ENCODE measurements around the gene PDE2A. TPM values are rescaled to one million over a fixed set of nuclear protein-coding genes. Genes with fewer than 3 reads are reported as not detected.
A peak's percentile ranks its signal among the peaks of the same experiment; 100 is the strongest.
"Not testable (repeated sequence)": the region's sequence is repeated elsewhere in the genome, so short reads cannot be mapped to it uniquely, and the experiment has no call there.

Gene PDE2A
- total and polyA plus RNA-seq, 2 donors (not counting 1 experiment from before 2014, with no cell fraction given), result 0.88 to 2.9 TPM

DNA sequence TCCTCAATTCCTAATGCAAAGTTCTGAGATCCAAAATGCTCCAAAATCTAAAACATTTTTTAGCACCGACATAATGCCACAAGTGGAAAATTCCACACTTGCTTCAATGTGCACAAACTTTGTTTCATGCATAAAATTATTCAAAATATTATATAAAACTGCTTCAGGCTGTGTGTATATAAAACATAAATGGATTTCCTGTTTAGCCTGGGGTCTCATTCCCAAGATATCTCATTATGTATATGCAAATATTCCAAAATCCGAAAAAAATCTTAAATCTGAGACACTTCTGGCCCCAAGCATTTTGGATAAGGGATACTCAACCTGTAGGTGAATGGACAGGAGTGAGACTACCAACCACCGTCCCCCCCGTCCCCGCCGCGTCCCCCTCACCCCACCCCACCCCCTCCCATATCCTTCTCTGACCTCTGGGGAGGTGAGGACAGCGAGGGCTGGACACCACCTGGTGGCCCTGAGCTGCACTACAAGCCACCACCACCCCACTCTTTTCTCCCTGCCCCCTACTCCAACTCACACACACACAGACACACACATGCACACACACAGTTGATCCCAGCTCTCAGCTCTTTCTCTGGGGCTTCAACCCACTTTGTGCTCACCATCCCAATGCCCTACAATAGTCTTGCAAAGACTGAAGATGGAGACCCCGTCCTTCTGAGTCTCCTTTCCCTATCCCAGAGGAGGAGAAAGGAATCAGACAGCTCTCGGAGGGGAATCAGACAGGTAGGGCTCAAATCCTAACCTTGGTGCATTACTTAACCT lies 101.0 kb downstream of the PDE2A start:
- intact Hi-C loops (cut with micrococcal nuclease), result no loop called here
- CTCF ChIA-PET, result interaction anchor here (1.0 to 1.4 kb wide), 4 partner anchors 36 to 118 kb away, joined by 3 to 4 read pairs (median 4); no protein-coding TSS in a partner anchor
- Histone ChIP-seq H3K4me3 (ENCODE audit: control extremely low read depth in 1 of 5, extremely low read depth in 1 of 5, insufficient read depth in 1 of 5, low read depth in 2 of 5, low read length in 4 of 5) (no peak overlapping the region), H3K9me3 (ENCODE audit: control extremely low read depth in 1 of 3, control insufficient read depth in 2 of 3, insufficient read depth in 1 of 3, low read length in 2 of 3) (no peaks in the 10 kb centered on the region), H3K9ac (ENCODE audit: low read length) (no peak overlapping the region), H3K79me2 (ENCODE audit: control insufficient read depth, insufficient read depth, low read length) (no peaks in the 10 kb centered on the region), H3K4me1 (ENCODE audit: control insufficient read depth in 2 of 2, insufficient read depth in 2 of 2, low read length in 2 of 2) (no peaks in the 10 kb centered on the region), H2AFZ (ENCODE audit: insufficient read depth, low read depth, low read length, poor library complexity, severe bottlenecking) (no peak overlapping the region), H3K4me2 (replicated peaks; ENCODE audit: low read depth, low read length, poor library complexity, severe bottlenecking) (no peak overlapping the region), H3K27me3 (replicated peaks in 1 of 4; ENCODE audit: control extremely low read depth in 1 of 4, control insufficient read depth in 3 of 4, insufficient read depth in 4 of 4, low read length in 3 of 4) (peaks cover 0 to 16% (median 6%) of the 10 kb centered on the region in 4 experiments), H3K27ac (ENCODE audit: low read length in 2 of 2) (no peak overlapping the region), H4K20me1 (ENCODE audit: control insufficient read depth, insufficient read depth, low read length, poor library complexity, severe bottlenecking) (no peaks in the 10 kb centered on the region), H3K36me3 (replicated peaks in 1 of 2; ENCODE audit: control extremely low read depth in 1 of 2, control insufficient read depth in 1 of 2, extremely low read depth in 1 of 2, insufficient read depth in 2 of 2, low read length in 1 of 2) (no peaks in the 10 kb centered on the region)
- no peak overlapping the region for H3K27ac Mint-ChIP-seq
- POLR2A ChIA-PET, result no interaction called here
- 0% methylated on average over 1 of the region's 10 CpGs for WGBS (ENCODE audit: insufficient coverage)
- H3K4me1 Mint-ChIP-seq, result peaks cover 5% of the 10 kb centered on the region
- H3K27me3 Mint-ChIP-seq, result peaks cover 53% of the 10 kb centered on the region
- ATAC-seq (ENCODE audit: low read depth) (peak; percentile 71), DNase-seq (no peak)
- H3K4me3 Mint-ChIP-seq, result no peak overlapping the region
- TF ChIP-seq EZH2 (IDR thresholded peaks at IDR 0.05; ENCODE audit: borderline replicate concordance, insufficient read depth, low read depth, low read length, poor library complexity, severe bottlenecking), result no peak
- TF ChIP-seq, protein P1, sequence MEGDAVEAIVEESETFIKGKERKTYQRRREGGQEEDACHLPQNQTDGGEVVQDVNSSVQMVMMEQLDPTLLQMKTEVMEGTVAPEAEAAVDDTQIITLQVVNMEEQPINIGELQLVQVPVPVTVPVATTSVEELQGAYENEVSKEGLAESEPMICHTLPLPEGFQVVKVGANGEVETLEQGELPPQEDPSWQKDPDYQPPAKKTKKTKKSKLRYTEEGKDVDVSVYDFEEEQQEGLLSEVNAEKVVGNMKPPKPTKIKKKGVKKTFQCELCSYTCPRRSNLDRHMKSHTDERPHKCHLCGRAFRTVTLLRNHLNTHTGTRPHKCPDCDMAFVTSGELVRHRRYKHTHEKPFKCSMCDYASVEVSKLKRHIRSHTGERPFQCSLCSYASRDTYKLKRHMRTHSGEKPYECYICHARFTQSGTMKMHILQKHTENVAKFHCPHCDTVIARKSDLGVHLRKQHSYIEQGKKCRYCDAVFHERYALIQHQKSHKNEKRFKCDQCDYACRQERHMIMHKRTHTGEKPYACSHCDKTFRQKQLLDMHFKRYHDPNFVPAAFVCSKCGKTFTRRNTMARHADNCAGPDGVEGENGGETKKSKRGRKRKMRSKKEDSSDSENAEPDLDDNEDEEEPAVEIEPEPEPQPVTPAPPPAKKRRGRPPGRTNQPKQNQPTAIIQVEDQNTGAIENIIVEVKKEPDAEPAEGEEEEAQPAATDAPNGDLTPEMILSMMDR (IDR thresholded peaks at IDR 0.05), result peak; percentile 45
- no peaks in the 10 kb centered on the region for H3K9me3 Mint-ChIP-seq (ENCODE audit: insufficient read depth)

DNA sequence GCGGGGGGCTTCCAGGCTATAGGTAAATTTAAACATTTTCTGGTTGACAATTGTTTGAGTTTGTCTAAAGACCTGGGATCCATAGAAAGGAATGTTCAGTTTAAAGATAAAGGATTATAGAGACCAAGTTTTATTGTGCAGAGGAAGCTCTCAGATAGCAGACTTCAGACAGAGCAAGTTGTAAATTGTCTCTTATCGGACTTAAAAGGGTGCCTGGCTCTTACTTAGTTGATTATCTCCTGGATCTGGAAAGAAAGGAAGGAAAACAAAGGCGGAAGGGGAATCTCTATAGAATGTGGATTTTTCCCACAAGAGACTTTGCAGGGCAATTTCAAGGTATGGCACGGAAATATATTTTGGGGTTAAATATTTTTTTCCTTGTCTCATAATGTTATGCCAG lies 101.7 kb downstream of the PDE2A start:
- WGBS (ENCODE audit: insufficient coverage), result 83% methylated on average over 2 of the region's 4 CpGs
- H3K4me2 ChIP-seq (replicated peaks; ENCODE audit: low read depth, low read length, poor library complexity, severe bottlenecking); H3K4me3 Mint-ChIP-seq; H3K9me3 Mint-ChIP-seq (ENCODE audit: insufficient read depth); H3K27ac ChIP-seq (ENCODE audit: low read length in 2 of 2); H3K4me1 Mint-ChIP-seq; H3K27ac Mint-ChIP-seq; H3K4me3 ChIP-seq (ENCODE audit: control extremely low read depth in 1 of 5, extremely low read depth in 1 of 5, insufficient read depth in 1 of 5, low read depth in 2 of 5, low read length in 4 of 5); DNase-seq; ATAC-seq (ENCODE audit: low read depth); H2AFZ ChIP-seq (ENCODE audit: insufficient read depth, low read depth, low read length, poor library complexity, severe bottlenecking); POLR2A ChIA-PET; intact Hi-C loops (cut with micrococcal nuclease); H3K79me2 ChIP-seq (ENCODE audit: control insufficient read depth, insufficient read depth, low read length); H3K9ac ChIP-seq (ENCODE audit: low read length); H3K9me3 ChIP-seq (ENCODE audit: control extremely low read depth in 1 of 3, control insufficient read depth in 2 of 3, insufficient read depth in 1 of 3, low read length in 2 of 3); H3K36me3 ChIP-seq (replicated peaks in 1 of 2; ENCODE audit: control extremely low read depth in 1 of 2, control insufficient read depth in 1 of 2, extremely low read depth in 1 of 2, insufficient read depth in 2 of 2, low read length in 1 of 2); H4K20me1 ChIP-seq (ENCODE audit: control insufficient read depth, insufficient read depth, low read length, poor library complexity, severe bottlenecking); H3K4me1 ChIP-seq (ENCODE audit: control insufficient read depth in 2 of 2, insufficient read depth in 2 of 2, low read length in 2 of 2): not testable (repeated sequence)
- peaks cover 0 to 16% (median 6%) of the 10 kb centered on the region in 4 experiments for H3K27me3 ChIP-seq (replicated peaks in 1 of 4; ENCODE audit: control extremely low read depth in 1 of 4, control insufficient read depth in 3 of 4, insufficient read depth in 4 of 4, low read length in 3 of 4)
- CTCF ChIA-PET, result interaction anchor here (1.0 kb wide), 1 partner anchor 13 kb away, joined by 3 read pairs; no protein-coding TSS in a partner anchor
- peaks cover 53% of the 10 kb centered on the region for H3K27me3 Mint-ChIP-seq

Measured in B cell (primary cell).